ENCODE data around the gene GNL1.
A peak's percentile ranks its signal among the peaks of the same experiment; 100 is the strongest.
"Not testable (repeated sequence)": the region's sequence is repeated elsewhere in the genome, so short reads cannot be mapped to it uniquely, and the experiment has no call there.

The GNL1 gene

GRCh38 chr6:30521952-30522351 is 34.3 kb downstream of the GNL1 start:
- DNase-seq, result not testable (repeated sequence)

DNA sequence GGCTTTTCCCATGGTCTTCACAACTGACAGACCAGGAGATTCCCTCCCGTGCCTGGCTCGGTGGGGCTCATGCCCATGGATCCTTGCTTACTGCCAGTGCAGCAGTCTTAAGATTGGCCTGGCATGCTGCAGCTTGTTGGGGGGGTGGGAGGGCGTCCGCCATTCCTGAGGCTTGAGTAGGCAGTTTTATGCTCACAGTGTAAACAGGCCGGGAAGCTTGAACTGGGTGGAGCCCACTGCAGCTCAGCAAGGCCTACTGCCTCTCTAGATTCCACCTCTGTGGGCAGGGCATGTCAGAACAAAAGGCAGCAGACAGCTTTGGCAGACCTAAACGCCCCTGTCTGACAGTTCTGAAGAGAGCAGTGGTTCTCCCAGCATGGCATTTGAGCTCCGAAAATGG is 35.2 kb downstream of the GNL1 start:
- DNase-seq, result peak; percentile 59

DNA sequence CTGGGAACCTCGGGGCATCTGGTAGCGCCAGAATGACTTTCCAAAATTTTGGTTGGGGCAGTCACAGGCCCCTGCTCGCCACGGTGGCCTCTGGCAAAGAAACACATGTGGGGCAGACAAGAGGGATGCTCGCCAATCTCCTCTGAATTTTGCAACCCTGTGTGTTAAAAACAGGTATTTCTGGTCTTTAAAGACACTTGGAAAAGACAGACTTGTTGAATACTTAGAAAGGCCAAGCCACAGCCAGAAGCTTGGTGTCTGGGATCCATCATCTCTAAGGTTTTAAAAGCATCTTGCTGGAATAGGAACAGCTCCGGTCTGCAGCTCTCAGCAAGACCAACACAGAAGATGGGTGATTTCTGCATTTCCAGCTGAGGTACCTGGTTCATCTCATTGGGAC is 35.8 kb downstream of the GNL1 start:
- no peak for DNase-seq

- DNase-seq, result not testable (repeated sequence)
Measured at GRCh38 chr6:30518505-30519145, 37.7 kb downstream of the GNL1 start.

- DNase-seq, result not testable (repeated sequence)
Measured at GRCh38 chr6:30517767-30518504, 38.4 kb downstream of the GNL1 start.

- DNase-seq, result not testable (repeated sequence)
Measured at GRCh38 chr6:30516754-30517076, 39.6 kb downstream of the GNL1 start.

GRCh38 chr6:30515944-30516753 is 40.1 kb downstream of the GNL1 start:
- DNase-seq, result peak; percentile 82

- no peak for DNase-seq
Measured at GRCh38 chr6:30515106-30515505, 41.2 kb downstream of the GNL1 start.

DNA sequence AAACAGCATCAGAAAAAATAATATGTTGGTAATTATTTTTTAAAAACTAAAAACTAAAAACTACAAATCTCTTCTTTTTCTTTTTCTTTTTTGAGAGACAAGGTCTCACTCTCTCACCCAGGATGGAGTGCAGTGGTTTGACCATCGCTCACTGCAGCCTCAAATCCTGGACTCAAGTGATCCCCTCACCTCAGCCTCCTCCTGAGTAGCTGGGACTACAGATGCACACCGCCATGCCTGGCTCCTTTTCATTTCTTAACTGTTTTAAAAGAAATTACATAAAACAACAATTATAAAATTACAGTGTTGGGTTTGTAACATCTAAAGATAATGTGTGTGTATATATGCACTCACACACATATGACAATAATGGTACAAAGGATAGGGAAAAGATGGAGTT is 42.8 kb downstream of the GNL1 start:
- no peak for DNase-seq

DNA sequence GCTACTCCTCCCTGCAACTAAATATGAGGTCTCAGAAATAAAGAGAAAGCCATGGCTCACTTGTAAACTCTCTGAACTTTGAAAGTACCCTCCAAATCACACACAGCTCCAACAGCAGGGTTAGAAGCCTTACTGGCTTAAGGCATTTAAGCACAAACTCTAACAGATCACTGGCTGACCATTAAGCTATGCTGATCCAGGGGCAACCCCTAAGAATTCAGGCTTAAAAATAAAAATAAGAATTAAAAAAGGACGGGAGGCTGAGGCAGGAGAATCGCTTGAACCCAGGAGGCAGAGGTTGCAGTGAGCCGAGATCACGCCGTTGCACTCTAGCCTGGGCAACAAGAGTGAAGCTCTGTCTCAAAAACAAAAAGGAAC is 45.1 kb downstream of the GNL1 start:
- no peak for DNase-seq

- DNase-seq, result no peak
Measured at GRCh38 chr6:30510419-30511168, 45.7 kb downstream of the GNL1 start.

GRCh38 chr6:30508890-30509736 is 47.2 kb downstream of the GNL1 start:
- DNase-seq, result peak; percentile 61

GRCh38 chr6:30507849-30508827 is 48.2 kb downstream of the GNL1 start:
- no peak for DNase-seq

- peak; percentile 70 for DNase-seq
Measured at GRCh38 chr6:30500421-30501355, 55.6 kb downstream of the GNL1 start.

GRCh38 chr6:30498705-30499104 is 57.6 kb downstream of the GNL1 start:
- not testable (repeated sequence) for DNase-seq

GRCh38 chr6:30497714-30498113 is 58.6 kb downstream of the GNL1 start:
- DNase-seq, result no peak

- not testable (repeated sequence) for DNase-seq
Measured at GRCh38 chr6:30497261-30497599, 59.1 kb downstream of the GNL1 start.

DNA sequence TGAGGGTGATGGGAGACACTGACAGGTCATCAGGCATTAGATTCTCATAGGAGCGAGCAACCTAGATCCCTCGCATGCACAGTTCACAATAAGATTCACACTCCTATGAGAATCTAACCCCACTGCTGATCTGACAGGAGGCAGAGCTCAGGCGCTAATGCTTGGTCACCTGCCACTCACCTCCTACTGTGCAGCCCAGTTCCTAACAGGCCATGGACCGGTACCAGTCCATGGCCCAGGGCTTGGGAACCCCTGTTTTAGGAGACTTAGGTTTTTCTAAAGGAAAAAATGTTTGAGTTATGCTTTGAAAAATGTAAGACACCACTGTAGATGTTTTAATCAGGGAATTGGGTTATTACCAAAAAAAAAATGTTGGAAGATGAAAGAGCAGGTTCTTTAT is 60.3 kb downstream of the GNL1 start:
- DNase-seq, result no peak

DNA sequence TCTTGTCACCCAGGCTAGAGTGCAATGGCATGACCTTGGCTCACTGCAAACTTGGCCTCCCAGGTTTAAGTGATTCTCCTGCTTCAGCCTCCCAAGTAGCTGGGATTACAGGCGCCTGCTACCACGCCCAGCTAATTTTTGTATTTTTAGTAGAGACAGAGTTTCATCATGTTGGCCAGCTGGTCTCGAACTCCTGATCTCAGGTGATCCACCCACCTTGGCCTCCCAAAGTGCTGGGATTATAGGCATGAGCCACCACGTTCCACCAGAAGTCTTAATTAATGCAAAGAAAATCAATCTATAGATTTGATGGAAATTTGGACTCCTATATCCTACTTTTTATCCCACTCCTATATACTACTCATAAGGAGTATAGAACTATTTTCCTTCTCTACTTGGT is 61.2 kb downstream of the GNL1 start:
- DNase-seq, result not testable (repeated sequence)

- DNase-seq, result no peak
Measured at GRCh38 chr6:30494291-30494861, 61.9 kb downstream of the GNL1 start.
